Measurements from ENCODE around the gene RSRP1.

The RSRP1 gene

DNA sequence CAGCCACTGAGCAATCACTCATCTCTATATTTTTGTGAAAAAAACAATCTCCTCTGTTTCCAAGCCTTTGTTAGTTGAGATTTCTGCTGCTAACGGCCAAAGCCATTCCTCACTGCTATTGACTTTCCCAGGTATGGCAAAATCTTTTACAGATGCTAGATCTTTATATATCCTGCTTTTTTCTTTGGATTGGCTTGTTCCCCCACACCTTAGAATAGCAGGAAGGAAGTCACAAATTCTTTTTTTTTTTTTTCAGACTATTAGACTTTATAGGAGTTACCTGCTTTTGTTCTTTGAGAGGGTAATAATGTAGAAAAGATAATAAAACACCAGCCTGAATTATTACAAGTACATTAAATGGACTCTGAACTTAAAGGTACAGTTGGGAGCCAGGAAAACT is 39.2 kb downstream of the RSRP1 start:
- ChIA-PET POLR2A (no interaction called here), CTCF (no interaction called here)
- TF ChIP-seq, protein P1, sequence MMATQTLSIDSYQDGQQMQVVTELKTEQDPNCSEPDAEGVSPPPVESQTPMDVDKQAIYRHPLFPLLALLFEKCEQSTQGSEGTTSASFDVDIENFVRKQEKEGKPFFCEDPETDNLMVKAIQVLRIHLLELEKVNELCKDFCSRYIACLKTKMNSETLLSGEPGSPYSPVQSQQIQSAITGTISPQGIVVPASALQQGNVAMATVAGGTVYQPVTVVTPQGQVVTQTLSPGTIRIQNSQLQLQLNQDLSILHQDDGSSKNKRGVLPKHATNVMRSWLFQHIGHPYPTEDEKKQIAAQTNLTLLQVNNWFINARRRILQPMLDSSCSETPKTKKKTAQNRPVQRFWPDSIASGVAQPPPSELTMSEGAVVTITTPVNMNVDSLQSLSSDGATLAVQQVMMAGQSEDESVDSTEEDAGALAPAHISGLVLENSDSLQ (IDR thresholded peaks at IDR 0.05): no peak
- TF ChIP-seq L3MBTL2 (conservative IDR thresholded peaks at IDR 0.05): no peak
- TF ChIP-seq LEF1 (IDR thresholded peaks at IDR 0.05; ENCODE audit: borderline replicate concordance): no peak
- no peak for TF ChIP-seq ZNF384 (IDR thresholded peaks at IDR 0.05)
- no peak for TF ChIP-seq FOXM1 (IDR thresholded peaks at IDR 0.05; ENCODE audit: borderline replicate concordance)
- no peak for TF ChIP-seq FOXA1 (IDR thresholded peaks at IDR 0.05)
- TF ChIP-seq SP1 (IDR thresholded peaks at IDR 0.05): no peak
- no peak for DNase-seq (ENCODE audit: extremely low spot score)

DNA sequence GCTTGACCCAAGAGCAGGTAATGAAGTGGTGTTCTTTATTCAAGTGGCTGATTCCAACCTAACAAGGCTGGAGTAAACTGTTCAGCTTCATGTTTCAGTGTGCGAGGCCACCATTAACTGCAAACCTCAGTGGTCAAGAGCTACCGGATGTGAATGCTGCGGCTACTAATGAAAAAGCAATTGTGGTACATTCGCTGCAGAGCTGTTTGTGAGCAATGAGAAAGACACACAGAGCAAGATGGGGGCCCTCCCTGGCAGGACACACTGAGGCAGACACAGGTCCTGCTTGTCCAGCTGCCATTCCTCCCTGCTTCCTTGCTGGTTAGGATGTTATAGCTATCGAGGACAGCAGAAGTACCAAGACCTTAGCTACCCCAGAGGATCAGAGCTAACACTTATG is 41.1 kb downstream of the RSRP1 start:
- ChIA-PET POLR2A (interaction anchor here (1.4 kb wide), 1 partner anchor 26 kb away, joined by 7 read pairs; the partner anchor contains the start of gene SYF2), CTCF (interaction anchor here (1.4 to 2.1 kb wide), 5 partner anchors 8 to 358 kb away, joined by 4 to 9 read pairs (median 6); no protein-coding TSS in a partner anchor)
- TF ChIP-seq ELF4 (IDR thresholded peaks at IDR 0.05) (no peak), ARNT (IDR thresholded peaks at IDR 0.05) (no peak), LEF1 (IDR thresholded peaks at IDR 0.05; ENCODE audit: borderline replicate concordance) (no peak), FOXA1 (IDR thresholded peaks at IDR 0.05) (no peak), NFRKB (IDR thresholded peaks at IDR 0.05) (no peak), CTBP1 (IDR thresholded peaks at IDR 0.05; ENCODE audit: borderline replicate concordance) (no peak)
- TF ChIP-seq, protein P1 (IDR thresholded peaks at IDR 0.05): no peak
- DNase-seq (ENCODE audit: extremely low spot score): no peak

DNA sequence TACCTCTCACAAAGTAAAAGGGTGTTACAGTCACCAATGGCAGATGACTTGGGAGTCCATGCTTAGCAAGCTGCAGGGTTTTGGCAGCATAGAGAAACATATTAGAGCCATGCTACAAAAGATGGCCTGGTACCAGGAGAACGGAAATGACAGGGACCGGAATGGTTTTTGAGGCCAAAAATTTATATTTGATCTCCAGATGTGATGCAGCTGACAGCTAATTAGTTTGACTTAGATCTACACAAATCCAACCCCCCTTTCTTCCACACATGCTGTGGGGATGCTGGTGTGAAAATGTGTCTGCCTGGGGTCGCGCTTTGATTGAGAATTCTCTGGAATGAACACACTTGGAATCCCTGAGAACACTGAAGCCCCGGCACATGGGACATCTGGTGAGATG is 41.5 kb downstream of the RSRP1 start:
- ChIA-PET CTCF (interaction anchor here (1.4 to 2.1 kb wide), 6 partner anchors 8 to 358 kb away, joined by 4 to 9 read pairs (median 5); no protein-coding TSS in a partner anchor), POLR2A (interaction anchor here (1.4 kb wide), 1 partner anchor 27 kb away, joined by 7 read pairs; the partner anchor contains the start of gene SYF2)
- DNase-seq (ENCODE audit: extremely low spot score): no peak
- TF ChIP-seq L3MBTL2 (conservative IDR thresholded peaks at IDR 0.05): no peak
- TF ChIP-seq FOXA1 (IDR thresholded peaks at IDR 0.05): no peak
- TF ChIP-seq SUZ12 (IDR thresholded peaks at IDR 0.05): no peak
- no peak for TF ChIP-seq FOXM1 (IDR thresholded peaks at IDR 0.05; ENCODE audit: borderline replicate concordance)

DNA sequence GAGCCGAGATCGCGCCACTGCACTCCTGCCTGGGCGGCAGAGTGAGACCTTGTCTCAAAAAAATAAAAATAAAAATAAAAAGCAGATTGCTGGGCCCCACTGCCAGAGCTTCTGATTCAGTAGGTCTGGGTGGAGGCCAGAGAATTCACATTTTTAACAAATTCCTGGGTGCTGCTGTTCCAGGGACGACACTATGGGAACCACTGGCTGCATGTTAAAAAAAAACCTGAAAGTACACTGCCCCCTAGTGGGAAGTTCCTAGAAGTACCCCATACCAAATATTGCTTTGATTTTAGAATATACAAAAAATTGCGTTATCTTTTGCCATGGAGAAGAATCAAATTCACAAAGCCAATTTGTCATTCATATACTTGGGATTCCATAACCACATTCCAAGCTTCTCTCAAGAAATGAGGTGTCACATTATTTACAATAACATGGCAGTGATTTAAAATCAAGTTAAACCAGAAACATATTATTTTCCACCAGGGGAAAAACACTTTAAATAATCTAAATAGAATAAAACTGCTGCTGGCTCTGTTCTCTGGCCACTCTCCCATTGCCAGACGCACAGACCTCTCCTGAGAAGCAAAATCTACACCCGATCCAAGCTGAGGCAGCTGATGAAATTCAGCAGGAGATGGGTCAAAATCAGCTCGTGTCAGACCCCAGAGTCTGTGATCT is 42.3 kb downstream of the RSRP1 start:
- TF ChIP-seq ZNF384 (IDR thresholded peaks at IDR 0.05) (peak; percentile 80), HDGF (IDR thresholded peaks at IDR 0.05; ENCODE audit: borderline replicate concordance) (no peak)
- POLR2A ChIA-PET: interaction anchor here (1.4 kb wide), 1 partner anchor 27 kb away, joined by 7 read pairs; the partner anchor contains the start of gene SYF2
- peak; percentile 56 for DNase-seq (ENCODE audit: extremely low spot score)

DNA sequence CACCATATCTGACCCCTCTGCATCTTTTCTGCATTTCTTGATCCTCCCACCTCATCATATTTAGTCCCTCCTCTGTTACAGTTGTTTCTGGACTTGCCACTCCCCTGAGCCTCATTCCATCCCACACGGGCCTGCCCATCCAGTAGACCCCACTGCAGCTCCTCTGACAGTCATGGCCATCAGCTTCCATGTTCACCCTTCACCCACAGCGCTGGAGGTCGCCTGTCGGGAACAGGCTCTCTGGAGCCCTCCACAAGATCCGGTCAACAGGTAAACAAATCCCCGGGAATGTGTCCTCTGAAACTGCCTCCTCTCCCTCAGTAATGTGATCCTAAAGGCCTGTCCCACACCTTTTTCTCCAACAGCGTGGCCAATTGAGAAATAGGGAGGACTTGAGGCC is 46.2 kb downstream of the RSRP1 start:
- TF ChIP-seq SP1 (IDR thresholded peaks at IDR 0.05) (no peak), ARNT (IDR thresholded peaks at IDR 0.05) (no peak), FOXM1 (IDR thresholded peaks at IDR 0.05; ENCODE audit: borderline replicate concordance) (no peak), BHLHE40 (IDR thresholded peaks at IDR 0.05; ENCODE audit: borderline replicate concordance) (no peak), CTBP1 (IDR thresholded peaks at IDR 0.05; ENCODE audit: borderline replicate concordance) (no peak), SUZ12 (IDR thresholded peaks at IDR 0.05) (no peak), ELF4 (IDR thresholded peaks at IDR 0.05) (no peak), L3MBTL2 (conservative IDR thresholded peaks at IDR 0.05) (no peak), NFRKB (IDR thresholded peaks at IDR 0.05) (no peak), TARDBP (IDR thresholded peaks at IDR 0.05) (no peak), ZNF384 (IDR thresholded peaks at IDR 0.05) (no peak), LEF1 (IDR thresholded peaks at IDR 0.05; ENCODE audit: borderline replicate concordance) (no peak), FOXK2 (IDR thresholded peaks at IDR 0.05) (no peak), HDGF (IDR thresholded peaks at IDR 0.05; ENCODE audit: borderline replicate concordance) (no peak), FOXA1 (IDR thresholded peaks at IDR 0.05) (no peak)
- TF ChIP-seq, protein P1 (IDR thresholded peaks at IDR 0.05): no peak
- DNase-seq (ENCODE audit: extremely low spot score): no peak
- CTCF ChIA-PET: no interaction called here
- POLR2A ChIA-PET: interaction anchor here (1.1 kb wide), 1 partner anchor 47 kb away, joined by 3 read pairs; the partner anchor contains the start of gene RSRP1

More for the DNA sequence above, 42.3 kb downstream of the RSRP1 start:
- CTCF ChIA-PET: interaction anchor here (0.6 to 1.9 kb wide), 8 partner anchors 10 to 277 kb away, joined by 3 to 8 read pairs (median 4); no protein-coding TSS in a partner anchor

DNA sequence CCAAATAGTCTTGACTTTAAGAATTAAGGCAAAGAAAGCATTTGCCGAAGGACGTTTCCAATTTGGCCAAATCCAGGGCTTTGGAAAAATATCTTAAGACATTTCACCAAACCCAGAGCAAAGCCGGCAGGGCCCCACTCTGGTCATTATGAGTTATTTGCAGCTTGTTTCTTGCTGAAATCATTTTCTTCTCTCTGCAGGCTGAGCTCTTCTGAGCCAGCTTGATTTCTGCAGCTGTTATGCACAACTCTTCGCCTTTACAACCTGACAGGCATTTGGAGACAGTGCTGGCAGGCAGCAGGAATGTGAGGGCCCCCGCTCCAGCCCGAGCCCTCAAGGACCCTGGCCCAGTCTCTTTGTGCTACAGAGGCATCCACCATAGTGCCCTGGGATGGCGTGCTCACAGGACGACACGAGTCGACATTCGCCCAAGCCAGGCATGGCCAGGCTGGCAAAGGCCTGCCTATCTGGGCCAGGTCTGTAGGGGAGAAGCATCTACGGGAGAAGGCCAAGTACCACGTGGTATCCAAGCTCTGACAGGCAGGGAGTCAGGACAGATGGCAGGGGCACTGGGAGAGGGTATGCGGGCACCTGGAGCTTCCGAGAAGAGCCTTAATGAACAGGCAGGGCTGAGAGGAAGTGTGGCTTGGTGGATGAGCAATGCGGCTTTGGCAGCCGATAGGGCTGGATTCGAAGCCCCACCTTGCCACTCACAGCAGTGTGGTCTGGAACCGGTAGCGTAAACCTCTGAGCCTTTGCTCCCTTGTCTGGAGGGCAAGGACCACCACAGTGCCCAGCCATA is 47.2 kb downstream of the RSRP1 start:
- DNase-seq (ENCODE audit: extremely low spot score): no peak
- TF ChIP-seq HDGF (IDR thresholded peaks at IDR 0.05; ENCODE audit: borderline replicate concordance) (no peak), SUZ12 (IDR thresholded peaks at IDR 0.05) (no peak), NFRKB (IDR thresholded peaks at IDR 0.05) (no peak), ELF4 (IDR thresholded peaks at IDR 0.05) (no peak), FOXM1 (IDR thresholded peaks at IDR 0.05; ENCODE audit: borderline replicate concordance) (no peak)
- TF ChIP-seq, protein P1 (IDR thresholded peaks at IDR 0.05): no peak
- ChIA-PET POLR2A (interaction anchor here (1.3 kb wide), 1 partner anchor 9 kb away, joined by 4 read pairs; no protein-coding TSS in a partner anchor), CTCF (no interaction called here)
